Measurements from ENCODE around the gene PLEKHD1.

The PLEKHD1 gene

GRCh38 chr14:69484444-69485314 is at the start of gene PLEKHD1:
Gene PLEKHD1 (plus strand): TSS chr14:69484728. CDS start chr14:69484966, 238 bp downstream.
- Histone ChIP-seq H3K36me3 (ENCODE audit: insufficient read depth, low read length) (no peaks in the 10 kb centered on the region), H3K9ac (ENCODE audit: low read depth, low read length) (peak within 1 kb of the TSS; percentile 51), H3K4me1 (ENCODE audit: insufficient read depth, low read length) (peaks cover 5% of the 10 kb centered on the region; the same call in 1 of the 2 replicates), H3K9me3 (ENCODE audit: control insufficient read depth, insufficient read depth, low read length) (no peaks in the 10 kb centered on the region)

DNA sequence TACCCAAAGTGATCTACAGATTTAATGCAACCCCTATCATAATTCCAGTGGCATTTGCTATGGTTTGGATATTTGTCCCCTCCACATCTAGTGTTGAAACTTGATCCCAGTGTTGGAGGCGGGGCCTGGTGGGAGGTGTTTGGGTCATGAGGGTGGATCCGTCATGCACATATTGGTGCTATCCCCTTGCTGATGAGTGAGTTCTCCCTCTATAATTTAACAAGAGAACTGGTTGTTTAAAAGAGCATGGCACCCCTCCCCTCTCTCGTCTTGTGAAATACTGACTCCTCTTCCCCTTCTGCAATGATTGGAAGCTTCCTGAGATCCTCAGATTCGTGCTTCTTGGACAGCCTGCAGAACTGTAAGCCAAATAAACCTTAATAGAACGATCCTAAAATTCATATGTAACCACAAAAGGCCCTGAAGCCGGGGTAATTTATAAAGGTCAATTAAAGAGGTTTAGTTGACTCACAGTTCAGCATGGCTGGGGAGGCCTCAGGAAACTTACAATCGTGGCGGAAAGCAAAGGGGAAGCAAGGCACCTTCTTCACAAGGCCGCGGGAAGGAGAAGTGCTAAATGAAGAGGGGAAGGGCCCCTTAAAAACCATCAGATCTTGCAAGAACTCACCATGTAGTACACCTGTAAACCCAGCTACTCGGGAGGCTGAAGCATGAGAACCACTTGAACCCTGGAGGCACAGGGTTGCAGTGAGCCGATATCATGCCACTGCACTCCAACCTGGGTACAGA is 44.8 kb upstream of the PLEKHD1 start:
- peaks cover 7% of the 10 kb centered on the region; the same call in 1 of the 2 replicates for H3K4me1 ChIP-seq (ENCODE audit: insufficient read depth, low read length)
- no peaks in the 10 kb centered on the region for H3K36me3 ChIP-seq (ENCODE audit: insufficient read depth, low read length)
- H3K9me3 ChIP-seq (ENCODE audit: control insufficient read depth, insufficient read depth, low read length): no peaks in the 10 kb centered on the region
- H3K9ac ChIP-seq (ENCODE audit: low read depth, low read length): no peak overlapping the region

DNA sequence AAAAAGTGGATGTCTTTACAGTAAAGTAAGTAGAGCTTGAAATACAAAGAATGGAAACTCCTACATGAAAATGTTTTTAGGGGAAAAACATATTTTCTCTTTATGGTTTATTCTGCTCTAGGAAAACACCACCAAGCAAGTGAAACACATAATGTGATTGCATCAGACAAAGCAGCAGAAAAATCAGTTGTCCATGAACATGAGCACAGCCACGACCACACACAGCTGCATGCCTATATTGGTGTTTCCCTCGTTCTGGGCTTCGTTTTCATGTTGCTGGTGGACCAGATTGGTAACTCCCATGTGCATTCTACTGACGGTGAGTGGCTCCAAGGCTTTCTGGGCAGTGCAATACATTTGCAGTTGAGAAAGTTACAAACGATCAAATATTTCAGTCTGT is 42.6 kb upstream of the PLEKHD1 start:
- H3K4me1 ChIP-seq (ENCODE audit: insufficient read depth, low read length): peaks cover 7% of the 10 kb centered on the region; the same call in 1 of the 2 replicates
- no peak overlapping the region for H3K9ac ChIP-seq (ENCODE audit: low read depth, low read length)
- H3K9me3 ChIP-seq (ENCODE audit: control insufficient read depth, insufficient read depth, low read length): no peaks in the 10 kb centered on the region
- no peaks in the 10 kb centered on the region for H3K36me3 ChIP-seq (ENCODE audit: insufficient read depth, low read length)

DNA sequence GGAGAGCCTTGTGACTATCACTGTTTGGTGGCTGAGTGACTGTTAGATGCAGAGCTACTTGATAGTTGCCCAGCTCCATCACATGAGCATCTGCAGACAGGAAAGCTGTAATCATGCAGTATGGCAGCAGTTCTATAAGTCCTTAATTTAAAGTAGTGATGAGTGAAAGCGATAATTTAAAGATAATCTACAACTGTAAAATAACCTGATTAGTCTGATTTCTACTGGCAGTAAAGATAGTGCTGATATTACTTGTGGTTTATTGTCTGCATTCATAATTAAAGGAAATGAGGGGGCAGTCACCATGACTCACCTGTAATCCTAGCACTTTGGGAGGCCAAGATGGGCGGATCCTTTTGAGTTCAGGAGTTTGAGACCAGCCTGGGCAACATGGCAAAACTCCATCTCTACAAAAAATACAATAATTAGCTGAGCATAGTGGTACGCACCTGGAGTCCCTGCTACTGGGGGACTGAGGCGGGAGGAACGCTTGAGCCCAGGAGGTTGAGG is 41.2 kb upstream of the PLEKHD1 start:
- no peaks in the 10 kb centered on the region for H3K9me3 ChIP-seq (ENCODE audit: control insufficient read depth, insufficient read depth, low read length)
- no peak overlapping the region for H3K9ac ChIP-seq (ENCODE audit: low read depth, low read length)
- H3K36me3 ChIP-seq (ENCODE audit: insufficient read depth, low read length): no peaks in the 10 kb centered on the region
- peaks cover 7% of the 10 kb centered on the region; the same call in 1 of the 2 replicates for H3K4me1 ChIP-seq (ENCODE audit: insufficient read depth, low read length)

GRCh38 chr14:69449216-69449615 is 35.3 kb upstream of the PLEKHD1 start:
- no peaks in the 10 kb centered on the region; the same call in 1 of the 2 replicates for H3K36me3 ChIP-seq (ENCODE audit: insufficient read depth, low read length)
- H3K4me1 ChIP-seq (ENCODE audit: insufficient read depth, low read length): no peaks in the 10 kb centered on the region
- no peaks in the 10 kb centered on the region for H3K9me3 ChIP-seq (ENCODE audit: control insufficient read depth, insufficient read depth, low read length)
- no peak overlapping the region for H3K9ac ChIP-seq (ENCODE audit: low read depth, low read length)

GRCh38 chr14:69451941-69452340 is 32.6 kb upstream of the PLEKHD1 start:
- Histone ChIP-seq H3K9me3 (ENCODE audit: control insufficient read depth, insufficient read depth, low read length) (no peaks in the 10 kb centered on the region), H3K36me3 (ENCODE audit: insufficient read depth, low read length) (no peaks in the 10 kb centered on the region; the same call in none of the 2 replicates), H3K9ac (ENCODE audit: low read depth, low read length) (no peak overlapping the region), H3K4me1 (ENCODE audit: insufficient read depth, low read length) (no peaks in the 10 kb centered on the region)

GRCh38 chr14:69458350-69458749 is 26.2 kb upstream of the PLEKHD1 start:
- Histone ChIP-seq H3K4me1 (ENCODE audit: insufficient read depth, low read length) (no peaks in the 10 kb centered on the region), H3K36me3 (ENCODE audit: insufficient read depth, low read length) (no peaks in the 10 kb centered on the region; the same call in none of the 2 replicates), H3K9ac (ENCODE audit: low read depth, low read length) (no peak overlapping the region), H3K9me3 (ENCODE audit: control insufficient read depth, insufficient read depth, low read length) (no peaks in the 10 kb centered on the region)

GRCh38 chr14:69459122-69459521 is 25.4 kb upstream of the PLEKHD1 start:
- no peaks in the 10 kb centered on the region for H3K9me3 ChIP-seq (ENCODE audit: control insufficient read depth, insufficient read depth, low read length)
- no peaks in the 10 kb centered on the region for H3K4me1 ChIP-seq (ENCODE audit: insufficient read depth, low read length)
- H3K36me3 ChIP-seq (ENCODE audit: insufficient read depth, low read length): no peaks in the 10 kb centered on the region; the same call in 1 of the 2 replicates
- H3K9ac ChIP-seq (ENCODE audit: low read depth, low read length): no peak overlapping the region

DNA sequence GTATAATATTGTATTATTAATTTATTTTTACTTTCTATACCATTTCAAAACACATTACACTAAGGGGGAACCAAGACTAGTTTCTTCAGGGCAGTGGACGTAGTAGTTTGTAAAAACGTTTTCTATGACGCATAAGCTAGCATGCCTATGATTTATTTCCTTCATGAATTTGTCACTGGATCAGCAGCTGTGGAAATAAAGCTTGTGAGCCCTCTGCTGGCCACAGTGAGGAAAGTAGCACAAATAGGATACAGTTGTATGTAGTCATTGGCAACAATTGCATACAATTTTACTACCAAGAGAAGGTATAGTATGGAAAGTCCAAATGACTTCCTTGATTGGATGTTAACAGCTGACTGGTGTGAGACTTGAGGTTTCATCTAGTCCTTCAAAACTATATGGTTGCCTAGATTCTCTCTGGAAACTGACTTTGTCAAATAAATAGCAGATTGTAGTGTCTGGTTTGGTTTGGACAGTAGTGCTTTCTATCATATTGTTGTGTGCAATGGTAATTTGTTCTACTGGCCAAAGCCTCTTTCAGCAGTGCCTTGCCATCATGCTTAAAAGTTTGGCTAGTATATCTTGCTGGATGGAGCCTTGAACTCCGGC is 24.3 kb upstream of the PLEKHD1 start:
- Histone ChIP-seq H3K9ac (ENCODE audit: low read depth, low read length) (no peak overlapping the region), H3K4me1 (ENCODE audit: insufficient read depth, low read length) (no peaks in the 10 kb centered on the region; the same call in 1 of the 2 replicates), H3K9me3 (ENCODE audit: control insufficient read depth, insufficient read depth, low read length) (no peaks in the 10 kb centered on the region), H3K36me3 (ENCODE audit: insufficient read depth, low read length) (no peaks in the 10 kb centered on the region)

GRCh38 chr14:69464379-69464778 is 20.1 kb upstream of the PLEKHD1 start:
- no peak overlapping the region for H3K9ac ChIP-seq (ENCODE audit: low read depth, low read length)
- H3K4me1 ChIP-seq (ENCODE audit: insufficient read depth, low read length): no peaks in the 10 kb centered on the region; the same call in 1 of the 2 replicates
- H3K36me3 ChIP-seq (ENCODE audit: insufficient read depth, low read length): no peaks in the 10 kb centered on the region
- no peaks in the 10 kb centered on the region for H3K9me3 ChIP-seq (ENCODE audit: control insufficient read depth, insufficient read depth, low read length)

DNA sequence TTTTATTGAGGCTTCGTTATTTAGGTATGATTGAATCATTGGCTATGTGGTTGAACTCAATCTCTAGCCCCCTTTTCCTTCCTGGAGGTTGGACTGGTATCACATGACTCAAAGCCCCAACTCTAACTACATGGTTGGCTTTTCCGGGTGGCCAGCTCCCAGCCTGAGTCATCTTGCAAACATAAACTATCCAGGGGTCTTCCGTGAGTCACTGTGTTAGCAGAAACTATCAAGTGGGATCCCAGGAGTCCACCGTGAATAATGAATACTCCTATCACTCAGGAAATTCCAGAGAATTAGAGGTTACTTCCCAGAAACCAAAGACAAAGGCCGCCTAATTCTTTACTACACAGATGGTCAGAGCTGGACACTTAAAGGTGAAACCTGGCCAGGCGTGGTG is 19.7 kb upstream of the PLEKHD1 start:
- no peaks in the 10 kb centered on the region for H3K36me3 ChIP-seq (ENCODE audit: insufficient read depth, low read length)
- no peaks in the 10 kb centered on the region for H3K9me3 ChIP-seq (ENCODE audit: control insufficient read depth, insufficient read depth, low read length)
- no peak overlapping the region for H3K9ac ChIP-seq (ENCODE audit: low read depth, low read length)
- H3K4me1 ChIP-seq (ENCODE audit: insufficient read depth, low read length): no peaks in the 10 kb centered on the region; the same call in 1 of the 2 replicates

GRCh38 chr14:69468949-69469348 is 15.6 kb upstream of the PLEKHD1 start:
- Histone ChIP-seq H3K36me3 (ENCODE audit: insufficient read depth, low read length) (no peaks in the 10 kb centered on the region), H3K9me3 (ENCODE audit: control insufficient read depth, insufficient read depth, low read length) (no peaks in the 10 kb centered on the region), H3K4me1 (ENCODE audit: insufficient read depth, low read length) (no peaks in the 10 kb centered on the region; the same call in 1 of the 2 replicates), H3K9ac (ENCODE audit: low read depth, low read length) (no peak overlapping the region)

- Histone ChIP-seq H3K4me1 (ENCODE audit: insufficient read depth, low read length) (no peaks in the 10 kb centered on the region), H3K36me3 (ENCODE audit: insufficient read depth, low read length) (no peaks in the 10 kb centered on the region), H3K9ac (ENCODE audit: low read depth, low read length) (no peak overlapping the region), H3K9me3 (ENCODE audit: control insufficient read depth, insufficient read depth, low read length) (no peaks in the 10 kb centered on the region)
These were observed 13.1 kb upstream of the PLEKHD1 start for GRCh38 chr14:69471436-69471835.

- no peak overlapping the region for H3K9ac ChIP-seq (ENCODE audit: low read depth, low read length)
- H3K9me3 ChIP-seq (ENCODE audit: control insufficient read depth, insufficient read depth, low read length): no peaks in the 10 kb centered on the region
- no peaks in the 10 kb centered on the region for H3K4me1 ChIP-seq (ENCODE audit: insufficient read depth, low read length)
- H3K36me3 ChIP-seq (ENCODE audit: insufficient read depth, low read length): no peaks in the 10 kb centered on the region
These were observed 12.6 kb upstream of the PLEKHD1 start for GRCh38 chr14:69471916-69472315.

All from ES-I3 (cell line).